Coronary artery (tissue), 2 donors: Measurements from ENCODE around the gene ANTXR1.

Experiments used
- DNase-seq: peaks from one replicate; pipeline ENCODE4 v3.0.0-alpha.2; 2017; ENCODE audit warnings: low spot score
- H3K27ac ChIP-seq, 2 donors: fragments of 200-600 bp; sonication (generic); one replicate each; pipeline ENCODE4 v1.5.1; 2016 to 2019
- H3K4me3 ChIP-seq: fragments of 200-600 bp; sonication (generic); 2 replicates; pipeline ENCODE4 v1.5.1; 2016; ENCODE audit warnings: mild to moderate bottlenecking, moderate library complexity
- CTCF ChIP-seq: fragments of 200-600 bp; sonication (generic); IDR thresholded peaks from one replicate; pipeline ENCODE4 v1.5.1; 2019; ENCODE audit warnings: antibody characterized with exemption

Gene ANTXR1

DNA sequence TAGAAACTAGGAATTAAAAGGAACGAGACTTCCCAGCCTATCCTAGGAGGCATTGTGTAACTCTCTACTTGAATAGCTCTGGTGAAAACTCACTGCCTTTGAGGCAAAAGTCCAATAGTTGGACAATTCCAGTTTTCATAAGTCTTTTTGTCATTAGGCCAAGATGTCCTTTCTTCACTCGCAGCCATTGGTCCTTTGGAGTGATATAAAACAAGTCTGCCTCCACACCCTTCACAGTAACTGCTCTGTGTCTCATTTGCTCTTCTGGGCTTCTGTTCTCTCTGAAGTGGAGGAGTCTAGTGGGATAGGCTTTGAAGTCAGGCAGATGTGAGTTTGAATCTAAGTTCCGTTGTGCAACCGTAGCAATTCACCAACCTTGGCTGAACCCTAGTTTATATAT is 28.2 kb downstream of the ANTXR1 start:
- peak overlapping the region; percentile 6 to 59 for H3K27ac ChIP-seq

GRCh38 chr2:69043736-69044400 is 30.9 kb downstream of the ANTXR1 start:
- no peak overlapping the region for H3K4me3 ChIP-seq
- peak overlapping the region in 1 of 2 donors; percentile 28 for H3K27ac ChIP-seq
- DNase-seq: no peak
- TF ChIP-seq CTCF: no peak

More for the DNA sequence above, 28.2 kb downstream of the ANTXR1 start:
- DNase-seq: no peak
- TF ChIP-seq CTCF: no peak
- no peak overlapping the region for H3K4me3 ChIP-seq

- no peak for TF ChIP-seq CTCF
- no peak for DNase-seq
- H3K27ac ChIP-seq: peak overlapping the region in 1 of 2 donors; percentile 68
- no peak overlapping the region for H3K4me3 ChIP-seq
These were observed 33.3 kb downstream of the ANTXR1 start for GRCh38 chr2:69046221-69046662.

DNA sequence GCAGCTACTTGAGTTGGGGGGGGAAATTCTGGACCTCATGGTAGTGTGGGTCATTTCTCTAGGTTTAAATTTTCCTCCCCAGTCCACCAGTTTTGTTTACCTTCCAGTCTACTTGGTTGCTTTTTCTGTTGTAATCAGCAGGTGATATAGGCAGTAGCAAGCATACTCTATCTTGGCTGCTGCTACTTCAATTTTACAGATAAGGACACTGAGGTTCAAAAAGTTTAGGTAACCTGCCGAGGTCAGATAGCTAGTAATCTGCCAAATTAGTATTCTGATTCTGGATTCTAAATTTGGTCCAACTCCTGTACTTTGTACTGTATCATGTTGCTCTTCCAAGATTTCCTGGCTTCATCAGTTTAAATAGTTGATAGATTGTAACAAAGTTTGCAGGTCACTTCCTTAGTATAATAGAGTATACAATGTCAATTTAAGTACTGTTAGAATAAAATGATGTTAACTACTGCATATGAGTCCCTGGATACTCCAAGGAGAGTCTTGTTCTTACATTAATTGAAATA is 34.7 kb downstream of the ANTXR1 start:
- Histone ChIP-seq H3K27ac (peak overlapping the region; percentile 1 to 2), H3K4me3 (no peak overlapping the region)
- no peak for DNase-seq
- TF ChIP-seq CTCF: no peak

- no peak for TF ChIP-seq CTCF
- Histone ChIP-seq H3K27ac (no peak overlapping the region), H3K4me3 (no peak overlapping the region)
- no peak for DNase-seq
These were observed 37.8 kb downstream of the ANTXR1 start for GRCh38 chr2:69050802-69051201.

DNA sequence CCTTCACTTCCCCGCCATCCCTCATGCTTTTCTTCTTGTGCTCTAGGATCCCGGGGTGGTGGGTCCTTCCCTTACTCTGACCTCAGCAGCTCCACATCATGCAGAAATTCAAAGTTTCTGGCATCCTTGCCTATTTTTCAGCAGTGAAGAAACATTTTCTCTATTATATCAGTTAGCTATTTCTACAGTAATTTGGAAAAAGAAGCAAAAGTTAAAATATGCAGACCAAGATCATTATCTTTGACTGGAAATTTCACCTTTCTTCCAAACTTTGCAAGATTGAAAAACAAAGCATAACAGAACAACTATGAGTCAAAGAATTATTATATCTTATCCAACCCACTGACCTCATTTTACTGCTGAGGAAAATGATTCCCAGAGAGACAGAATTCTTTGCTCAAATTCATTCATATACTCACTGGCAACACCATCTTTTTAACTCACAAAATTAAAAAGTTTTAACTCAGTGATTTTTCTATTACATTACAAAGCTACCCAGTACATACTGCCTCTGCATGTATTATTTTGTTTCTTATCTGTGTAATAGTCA is 40.5 kb downstream of the ANTXR1 start:
- Histone ChIP-seq H3K4me3 (no peak overlapping the region), H3K27ac (peak overlapping the region in 1 of 2 donors; percentile 58)
- no peak for DNase-seq
- no peak for TF ChIP-seq CTCF

- no peak for DNase-seq
- TF ChIP-seq CTCF: no peak
- H3K4me3 ChIP-seq: no peak overlapping the region
- H3K27ac ChIP-seq: peak overlapping the region; percentile 16 to 58
These were observed 41.5 kb downstream of the ANTXR1 start for GRCh38 chr2:69054431-69054830.
